ENCODE data around the gene CCND3. TPM values are rescaled to one million over a fixed set of nuclear protein-coding genes. Genes with fewer than 3 reads are reported as not detected.
A peak's percentile ranks its signal among the peaks of the same experiment; 100 is the strongest.

Gene CCND3
- total RNA-seq, 1 experiment from 2014 or later, result 26.9 TPM

- no peaks in the 10 kb centered on the region for H3K36me3 Mint-ChIP-seq (ENCODE audit: insufficient read depth, unreplicated experiment)
- DNase-seq, result no peak
These were observed 31.2 kb upstream of the CCND3 start for GRCh38 chr6:41972826-41973225.

GRCh38 chr6:41970436-41970846, 28.8 kb upstream of the CCND3 start:
- H3K4me3 Mint-ChIP-seq (ENCODE audit: unreplicated experiment), result no peak overlapping the region
- intact Hi-C loops (cut with micrococcal nuclease; ENCODE audit: unreplicated experiment), result no loop called here
- no peak overlapping the region for H3K27ac Mint-ChIP-seq (ENCODE audit: unreplicated experiment)
- TF ChIP-seq, protein P1, sequence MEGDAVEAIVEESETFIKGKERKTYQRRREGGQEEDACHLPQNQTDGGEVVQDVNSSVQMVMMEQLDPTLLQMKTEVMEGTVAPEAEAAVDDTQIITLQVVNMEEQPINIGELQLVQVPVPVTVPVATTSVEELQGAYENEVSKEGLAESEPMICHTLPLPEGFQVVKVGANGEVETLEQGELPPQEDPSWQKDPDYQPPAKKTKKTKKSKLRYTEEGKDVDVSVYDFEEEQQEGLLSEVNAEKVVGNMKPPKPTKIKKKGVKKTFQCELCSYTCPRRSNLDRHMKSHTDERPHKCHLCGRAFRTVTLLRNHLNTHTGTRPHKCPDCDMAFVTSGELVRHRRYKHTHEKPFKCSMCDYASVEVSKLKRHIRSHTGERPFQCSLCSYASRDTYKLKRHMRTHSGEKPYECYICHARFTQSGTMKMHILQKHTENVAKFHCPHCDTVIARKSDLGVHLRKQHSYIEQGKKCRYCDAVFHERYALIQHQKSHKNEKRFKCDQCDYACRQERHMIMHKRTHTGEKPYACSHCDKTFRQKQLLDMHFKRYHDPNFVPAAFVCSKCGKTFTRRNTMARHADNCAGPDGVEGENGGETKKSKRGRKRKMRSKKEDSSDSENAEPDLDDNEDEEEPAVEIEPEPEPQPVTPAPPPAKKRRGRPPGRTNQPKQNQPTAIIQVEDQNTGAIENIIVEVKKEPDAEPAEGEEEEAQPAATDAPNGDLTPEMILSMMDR (IDR thresholded peaks at IDR 0.05; ENCODE audit: insufficient read depth in 1 of 2, low read depth in 1 of 2, low read length in 1 of 2, severe bottlenecking in 1 of 2, unreplicated experiment in 1 of 2), result no peak
- Histone ChIP-seq H3K4me3 (ENCODE audit: low read depth, low read length) (no peak overlapping the region), H3K9me3 (no peaks in the 10 kb centered on the region), H3K4me1 (peaks cover 16% of the 10 kb centered on the region), H3K36me3 (ENCODE audit: control insufficient read depth, insufficient read depth, low read length) (no peaks in the 10 kb centered on the region), H3K27me3 (replicated peaks; ENCODE audit: control insufficient read depth, insufficient read depth, low read length) (no peaks in the 10 kb centered on the region)
- CTCF ChIA-PET, result no interaction called here
- POLR2A ChIA-PET, result no interaction called here
- H3K36me3 Mint-ChIP-seq (ENCODE audit: insufficient read depth, unreplicated experiment), result no peaks in the 10 kb centered on the region
- no peak for DNase-seq
- BruUV-seq (replicated peaks), result no TSS peak
- H3K9me3 Mint-ChIP-seq (ENCODE audit: unreplicated experiment), result no peaks in the 10 kb centered on the region
- H3K27me3 Mint-ChIP-seq (ENCODE audit: insufficient read depth, unreplicated experiment), result no peaks in the 10 kb centered on the region
- H3K4me1 Mint-ChIP-seq (ENCODE audit: low read depth, unreplicated experiment), result no peaks in the 10 kb centered on the region

More at GRCh38 chr6:41972826-41973225, 31.2 kb upstream of the CCND3 start:
- H3K27ac Mint-ChIP-seq (ENCODE audit: unreplicated experiment), result no peak overlapping the region
- no peak overlapping the region for H3K4me3 ChIP-seq (ENCODE audit: low read depth, low read length)
- no peaks in the 10 kb centered on the region for H3K9me3 Mint-ChIP-seq (ENCODE audit: unreplicated experiment)
- no peaks in the 10 kb centered on the region for H3K36me3 ChIP-seq (ENCODE audit: control insufficient read depth, insufficient read depth, low read length)
- no peaks in the 10 kb centered on the region for H3K9me3 ChIP-seq
- H3K27me3 ChIP-seq (replicated peaks; ENCODE audit: control insufficient read depth, insufficient read depth, low read length), result no peaks in the 10 kb centered on the region
- intact Hi-C loops (cut with micrococcal nuclease; ENCODE audit: unreplicated experiment), result no loop called here
- no TSS peak for BruUV-seq (replicated peaks)
- H3K4me3 Mint-ChIP-seq (ENCODE audit: unreplicated experiment), result no peak overlapping the region
- POLR2A ChIA-PET, result no interaction called here
- CTCF ChIA-PET, result no interaction called here
- TF ChIP-seq, protein P1 (IDR thresholded peaks at IDR 0.05; ENCODE audit: insufficient read depth in 1 of 2, low read depth in 1 of 2, low read length in 1 of 2, severe bottlenecking in 1 of 2, unreplicated experiment in 1 of 2), result no peak
- no peaks in the 10 kb centered on the region for H3K27me3 Mint-ChIP-seq (ENCODE audit: insufficient read depth, unreplicated experiment)
- no peaks in the 10 kb centered on the region for H3K4me1 Mint-ChIP-seq (ENCODE audit: low read depth, unreplicated experiment)
- H3K4me1 ChIP-seq, result peaks cover 2% of the 10 kb centered on the region

- ChIA-PET CTCF (no interaction called here), POLR2A (interaction anchor here (0.6 kb wide), 1 partner anchor 25 kb away, joined by 3 read pairs; no protein-coding TSS in a partner anchor)
- H3K36me3 ChIP-seq (ENCODE audit: control insufficient read depth, insufficient read depth, low read length), result no peaks in the 10 kb centered on the region
- H3K4me1 ChIP-seq, result peaks cover 16% of the 10 kb centered on the region
- BruUV-seq (replicated peaks), result no TSS peak
- H3K27me3 ChIP-seq (replicated peaks; ENCODE audit: control insufficient read depth, insufficient read depth, low read length), result no peaks in the 10 kb centered on the region
- Mint-ChIP-seq H3K9me3 (ENCODE audit: unreplicated experiment) (no peaks in the 10 kb centered on the region), H3K27me3 (ENCODE audit: insufficient read depth, unreplicated experiment) (no peaks in the 10 kb centered on the region), H3K4me3 (ENCODE audit: unreplicated experiment) (no peak overlapping the region), H3K27ac (ENCODE audit: unreplicated experiment) (no peak overlapping the region), H3K4me1 (ENCODE audit: low read depth, unreplicated experiment) (no peaks in the 10 kb centered on the region), H3K36me3 (ENCODE audit: insufficient read depth, unreplicated experiment) (no peaks in the 10 kb centered on the region)
- intact Hi-C loops (cut with micrococcal nuclease; ENCODE audit: unreplicated experiment), result loop anchor here (1.0 kb wide), 1 partner anchor 31 kb away; no protein-coding TSS in a partner anchor
- H3K9me3 ChIP-seq, result no peaks in the 10 kb centered on the region
- peak in 1 of 2 experiments; percentile 28 for DNase-seq
- H3K4me3 ChIP-seq (ENCODE audit: low read depth, low read length), result no peak overlapping the region
- TF ChIP-seq, protein P1 (IDR thresholded peaks at IDR 0.05; ENCODE audit: insufficient read depth in 1 of 2, low read depth in 1 of 2, low read length in 1 of 2, severe bottlenecking in 1 of 2, unreplicated experiment in 1 of 2), result no peak
These were observed 26.0 kb upstream of the CCND3 start for GRCh38 chr6:41967312-41968287.
